Fibroblast of pulmonary artery (primary cell): ENCODE measurements around the gene SLAMF8.

Source experiments
- DNase-seq: peaks from one replicate; pipeline ENCODE4 v3.0.0-alpha.2; 2010; ENCODE audit warnings: low read depth
- H3K4me3 ChIP-seq: replicated peaks from 2 replicates; pipeline ENCODE4 v1.5.1; 2011; ENCODE audit warnings: low read depth, mild to moderate bottlenecking, control low read depth, low read length, moderate library complexity
- TF ChIP-seq, protein P1 (sequence below): IDR thresholded peaks from 2 replicates; pipeline ENCODE4 v1.5.1; 2011; ENCODE audit warnings: mild to moderate bottlenecking, control low read depth, low read length, inconsistent platforms; ENCODE audit errors: missing control alignments

Gene SLAMF8

DNA sequence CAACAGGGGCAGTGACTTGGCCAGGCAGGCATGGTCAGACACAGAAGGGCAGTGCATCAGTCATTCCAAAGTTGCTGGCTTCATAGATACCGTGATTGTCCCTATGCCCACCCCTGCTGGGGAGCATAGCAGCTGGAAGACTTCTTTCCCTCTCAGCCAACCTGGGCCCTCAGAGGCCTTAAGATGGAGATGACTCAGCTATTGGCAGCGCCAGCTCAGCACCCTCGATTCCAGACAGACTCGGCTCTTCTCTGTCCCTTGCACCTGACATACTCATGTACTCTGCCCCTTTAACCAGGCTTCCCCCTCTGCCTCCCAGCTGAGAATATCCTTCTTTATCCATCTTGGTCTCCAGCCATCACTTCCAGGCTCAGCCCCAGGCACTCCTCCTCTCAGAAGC, 16.8 kb downstream of the SLAMF8 start:
- TF ChIP-seq, protein P1, sequence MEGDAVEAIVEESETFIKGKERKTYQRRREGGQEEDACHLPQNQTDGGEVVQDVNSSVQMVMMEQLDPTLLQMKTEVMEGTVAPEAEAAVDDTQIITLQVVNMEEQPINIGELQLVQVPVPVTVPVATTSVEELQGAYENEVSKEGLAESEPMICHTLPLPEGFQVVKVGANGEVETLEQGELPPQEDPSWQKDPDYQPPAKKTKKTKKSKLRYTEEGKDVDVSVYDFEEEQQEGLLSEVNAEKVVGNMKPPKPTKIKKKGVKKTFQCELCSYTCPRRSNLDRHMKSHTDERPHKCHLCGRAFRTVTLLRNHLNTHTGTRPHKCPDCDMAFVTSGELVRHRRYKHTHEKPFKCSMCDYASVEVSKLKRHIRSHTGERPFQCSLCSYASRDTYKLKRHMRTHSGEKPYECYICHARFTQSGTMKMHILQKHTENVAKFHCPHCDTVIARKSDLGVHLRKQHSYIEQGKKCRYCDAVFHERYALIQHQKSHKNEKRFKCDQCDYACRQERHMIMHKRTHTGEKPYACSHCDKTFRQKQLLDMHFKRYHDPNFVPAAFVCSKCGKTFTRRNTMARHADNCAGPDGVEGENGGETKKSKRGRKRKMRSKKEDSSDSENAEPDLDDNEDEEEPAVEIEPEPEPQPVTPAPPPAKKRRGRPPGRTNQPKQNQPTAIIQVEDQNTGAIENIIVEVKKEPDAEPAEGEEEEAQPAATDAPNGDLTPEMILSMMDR, result no peak

DNA sequence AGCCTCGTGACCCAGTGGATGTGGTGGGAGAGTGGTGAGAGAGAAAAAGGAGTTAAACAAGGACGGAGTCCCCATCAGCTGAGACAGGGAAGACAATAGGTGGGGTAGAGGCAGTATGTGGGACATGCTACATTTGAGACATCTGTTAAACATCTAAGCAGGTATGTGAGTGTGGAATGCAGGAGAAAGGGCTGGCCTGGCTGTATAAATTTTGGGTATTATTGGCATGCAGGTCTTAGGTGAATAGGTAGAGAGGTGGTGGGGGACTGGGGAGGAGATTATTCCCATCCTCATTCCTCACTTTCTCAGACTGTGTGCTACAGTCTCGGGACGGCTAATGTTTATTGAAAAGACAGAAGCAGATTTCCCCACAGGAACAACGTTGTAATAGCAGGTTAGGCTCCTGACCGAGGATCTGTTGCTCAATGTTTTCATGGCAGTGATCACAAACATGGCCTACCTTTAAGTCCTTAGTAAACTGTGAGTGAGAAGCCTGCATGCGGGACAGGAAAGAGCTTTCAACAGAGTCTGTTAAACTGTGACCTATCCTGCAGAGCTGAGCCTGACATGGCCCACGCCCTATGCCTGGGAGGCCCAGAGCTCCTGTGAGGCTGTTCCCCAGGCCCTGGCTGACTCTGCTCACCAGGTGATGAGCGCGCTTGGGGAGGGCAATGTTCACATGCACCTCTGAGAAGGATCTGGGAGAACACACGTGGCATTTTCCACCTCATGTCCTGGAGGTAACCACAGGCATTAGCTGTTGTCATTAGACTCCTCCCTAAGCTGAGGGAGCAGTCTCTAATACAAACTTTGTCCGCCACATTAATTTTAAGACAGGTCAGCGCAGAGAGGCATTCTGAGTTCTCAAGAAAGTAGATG, 19.3 kb downstream of the SLAMF8 start:
- TF ChIP-seq, protein P1, result no peak
- DNase-seq, result no peak
- H3K4me3 ChIP-seq, result no peak overlapping the region

More for the DNA sequence above, 16.8 kb downstream of the SLAMF8 start:
- DNase-seq, result no peak
- H3K4me3 ChIP-seq, result no peak overlapping the region

DNA sequence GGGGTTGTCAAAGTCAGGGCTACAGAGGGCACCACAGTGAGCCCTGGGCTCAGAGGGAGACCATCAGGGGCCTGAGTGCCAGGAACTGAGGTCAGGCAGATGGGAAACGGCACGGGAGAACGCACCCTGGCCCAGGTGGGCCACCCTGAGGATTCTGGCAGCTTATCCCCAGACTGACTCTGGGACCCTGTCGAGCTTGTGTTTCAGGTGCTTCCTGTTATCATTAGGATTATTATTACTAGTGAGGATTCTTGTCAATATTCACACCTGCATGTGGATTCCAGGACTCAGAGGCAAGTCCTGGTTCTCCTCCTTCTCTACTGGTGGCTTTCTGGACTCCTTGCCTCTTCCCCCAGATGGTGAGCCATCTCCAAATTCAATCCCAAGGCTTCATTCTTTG, 20.6 kb downstream of the SLAMF8 start:
- no peak overlapping the region for H3K4me3 ChIP-seq
- TF ChIP-seq, protein P1, result no peak
- no peak for DNase-seq

DNA sequence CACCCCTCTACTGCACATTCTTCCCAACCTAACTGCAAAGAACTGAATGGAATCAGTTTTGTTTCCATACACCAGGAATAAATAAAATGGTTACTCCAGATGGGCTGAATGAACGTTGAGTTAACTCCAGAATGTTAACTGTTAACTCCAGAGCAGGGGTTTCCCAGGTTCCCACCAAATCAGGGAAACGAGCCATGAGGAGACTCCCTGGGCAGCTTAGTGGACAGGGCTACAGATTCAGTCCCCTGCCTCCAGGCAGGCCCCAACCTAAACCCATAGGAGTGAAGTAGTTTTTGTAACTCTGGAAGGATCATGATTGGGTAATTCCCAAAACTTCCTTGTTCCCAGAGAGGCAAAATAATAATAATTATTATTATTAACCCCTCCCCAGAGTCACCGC, 21.7 kb downstream of the SLAMF8 start:
- TF ChIP-seq, protein P1, result no peak
- no peak overlapping the region for H3K4me3 ChIP-seq
- DNase-seq, result no peak

DNA sequence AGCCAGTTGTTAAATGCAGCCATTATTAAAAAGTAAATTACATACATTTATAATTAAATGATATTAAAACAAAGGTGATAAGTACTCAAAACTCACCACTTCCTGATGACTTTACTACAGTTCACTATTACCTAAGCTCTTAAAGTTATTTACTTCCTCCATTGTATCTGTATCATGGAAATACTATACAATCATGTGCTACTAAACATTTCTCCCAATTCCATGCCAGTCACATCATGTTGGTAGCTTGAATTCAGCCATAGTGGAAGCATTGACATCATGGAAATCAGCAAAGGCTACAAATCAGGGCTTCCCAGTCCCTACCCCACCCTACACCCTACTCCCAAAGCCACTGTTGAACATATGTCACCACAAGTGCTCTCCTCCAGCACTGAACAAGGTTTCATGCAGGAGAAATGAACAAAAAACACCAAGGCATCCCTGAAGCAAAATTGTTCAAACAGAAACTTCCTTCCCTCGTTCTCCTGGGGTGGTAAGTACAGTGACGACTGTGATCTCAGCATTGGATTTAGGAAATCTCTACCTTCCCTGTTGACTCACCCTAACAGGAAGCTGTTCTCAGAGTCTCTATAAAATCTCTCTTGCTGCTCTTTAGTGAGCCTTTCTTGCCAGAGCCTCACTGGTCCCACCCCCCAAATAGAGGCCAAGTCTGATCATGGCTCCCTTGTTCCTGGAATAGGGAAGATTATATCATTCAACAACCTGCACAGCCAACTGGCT, 23.1 kb downstream of the SLAMF8 start:
- no peak overlapping the region for H3K4me3 ChIP-seq

DNA sequence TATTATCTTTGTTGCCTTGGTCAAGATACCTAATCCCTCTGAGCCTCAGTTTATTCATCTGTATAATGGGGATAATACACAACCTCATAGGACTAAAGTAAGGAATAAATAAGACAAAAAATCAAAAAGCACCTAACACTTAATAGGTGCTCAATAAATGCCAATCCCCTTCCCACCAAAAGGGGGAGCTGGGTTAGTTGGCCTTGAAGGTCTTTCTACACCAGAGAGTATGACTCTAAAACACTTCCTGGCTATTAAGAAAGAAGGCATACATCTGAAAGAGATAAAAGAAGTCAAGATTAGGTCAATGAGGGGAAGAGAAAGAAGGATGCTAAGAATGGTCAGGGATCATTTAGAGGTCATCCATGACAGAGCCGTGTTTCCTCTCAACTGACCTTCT, 24.7 kb downstream of the SLAMF8 start:
- TF ChIP-seq, protein P1, result peak; percentile 6
- no peak overlapping the region for H3K4me3 ChIP-seq
- no peak for DNase-seq

More for the DNA sequence above, 23.1 kb downstream of the SLAMF8 start:
- TF ChIP-seq, protein P1, result no peak
- peak; percentile 52 for DNase-seq
